HG03442 (cell line): ENCODE data around the gene CUL1.

Experiments used
- ATAC-seq: cut with Tn5 transposase; IDR thresholded peaks from one replicate; pipeline ENCODE4 v1.9.1; 2021; ENCODE audit warnings: mild to moderate bottlenecking, moderate library complexity; ENCODE audit not compliant: unreplicated experiment

Gene CUL1

DNA sequence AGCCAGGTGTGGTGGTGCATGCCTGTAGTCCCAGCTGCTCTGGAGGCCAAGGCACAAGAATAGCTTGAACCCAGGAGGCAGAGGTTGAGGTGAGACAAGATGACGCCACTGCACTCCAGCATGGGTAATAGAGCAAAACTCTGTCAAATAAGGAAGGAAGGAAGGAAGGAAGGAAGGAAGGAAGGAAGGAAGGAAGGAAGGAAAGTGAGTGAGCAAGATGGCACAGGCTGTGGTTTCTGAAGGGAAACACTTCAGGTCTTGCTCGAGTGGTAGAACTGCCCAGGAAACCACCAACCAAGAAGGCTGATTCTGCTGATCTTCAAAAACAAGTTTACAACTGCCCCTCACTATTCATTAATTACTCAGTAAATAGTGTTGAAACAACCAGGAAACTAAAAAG is 140.2 kb downstream of the CUL1 start:
- no peak for ATAC-seq

- ATAC-seq = no peak
These were observed 149.4 kb downstream of the CUL1 start for GRCh38 chr7:148847815-148848734.

- ATAC-seq = no peak
These were observed 150.8 kb downstream of the CUL1 start for GRCh38 chr7:148849393-148850098.

GRCh38 chr7:148850564-148850963 is 151.9 kb downstream of the CUL1 start:
- ATAC-seq = no peak
